Nephron progenitor cell (in vitro differentiated cells): ENCODE measurements around the gene CST9L.

Experiments used
- DNase-seq: peaks from one replicate; pipeline ENCODE4 v3.0.0; 2021
- H3K27ac Mint-ChIP-seq: 2 replicates; pipeline ENCODE4 v1.8.0; 2021; ENCODE audit warnings: mild to moderate bottlenecking, moderate library complexity, mixed read lengths
- H3K27me3 Mint-ChIP-seq: 2 replicates; pipeline ENCODE4 v1.8.0; 2021; ENCODE audit warnings: mild to moderate bottlenecking, low read depth, mixed read lengths; ENCODE audit not compliant: poor library complexity
- H3K36me3 Mint-ChIP-seq: 2 replicates; pipeline ENCODE4 v1.8.0; 2021; ENCODE audit warnings: low read depth, mixed read lengths
- H3K4me1 Mint-ChIP-seq: 2 replicates; pipeline ENCODE4 v1.8.0; 2021; ENCODE audit warnings: mixed read lengths
- H3K4me3 Mint-ChIP-seq: 2 replicates; pipeline ENCODE4 v1.8.0; 2021; ENCODE audit warnings: mild to moderate bottlenecking, moderate library complexity, mixed read lengths
- H3K9me3 Mint-ChIP-seq: 2 replicates; pipeline ENCODE4 v1.8.0; 2021; ENCODE audit warnings: mild to moderate bottlenecking, moderate library complexity, mixed read lengths
- TF ChIP-seq, protein P1 (sequence below): fragments of 200-600 bp; sonication (generic); IDR thresholded peaks from 2 replicates; pipeline ENCODE4 v1.5.0; 2021; ENCODE audit warnings: antibody characterized with exemption

Gene CST9L

GRCh38 chr20:23603321-23603720 is 35.0 kb upstream of the CST9L start:
- Mint-ChIP-seq H3K36me3 (no peaks in the 10 kb centered on the region), H3K4me1 (peaks cover 30% of the 10 kb centered on the region), H3K4me3 (no peak overlapping the region), H3K9me3 (no peaks in the 10 kb centered on the region), H3K27ac (no peak overlapping the region), H3K27me3 (peaks cover 5% of the 10 kb centered on the region)
- TF ChIP-seq, protein P1, sequence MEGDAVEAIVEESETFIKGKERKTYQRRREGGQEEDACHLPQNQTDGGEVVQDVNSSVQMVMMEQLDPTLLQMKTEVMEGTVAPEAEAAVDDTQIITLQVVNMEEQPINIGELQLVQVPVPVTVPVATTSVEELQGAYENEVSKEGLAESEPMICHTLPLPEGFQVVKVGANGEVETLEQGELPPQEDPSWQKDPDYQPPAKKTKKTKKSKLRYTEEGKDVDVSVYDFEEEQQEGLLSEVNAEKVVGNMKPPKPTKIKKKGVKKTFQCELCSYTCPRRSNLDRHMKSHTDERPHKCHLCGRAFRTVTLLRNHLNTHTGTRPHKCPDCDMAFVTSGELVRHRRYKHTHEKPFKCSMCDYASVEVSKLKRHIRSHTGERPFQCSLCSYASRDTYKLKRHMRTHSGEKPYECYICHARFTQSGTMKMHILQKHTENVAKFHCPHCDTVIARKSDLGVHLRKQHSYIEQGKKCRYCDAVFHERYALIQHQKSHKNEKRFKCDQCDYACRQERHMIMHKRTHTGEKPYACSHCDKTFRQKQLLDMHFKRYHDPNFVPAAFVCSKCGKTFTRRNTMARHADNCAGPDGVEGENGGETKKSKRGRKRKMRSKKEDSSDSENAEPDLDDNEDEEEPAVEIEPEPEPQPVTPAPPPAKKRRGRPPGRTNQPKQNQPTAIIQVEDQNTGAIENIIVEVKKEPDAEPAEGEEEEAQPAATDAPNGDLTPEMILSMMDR, result no peak
- DNase-seq, result no peak

GRCh38 chr20:23602699-23603098 is 34.4 kb upstream of the CST9L start:
- Mint-ChIP-seq H3K9me3 (no peaks in the 10 kb centered on the region), H3K36me3 (no peaks in the 10 kb centered on the region), H3K4me3 (no peak overlapping the region), H3K27ac (no peak overlapping the region), H3K27me3 (peaks cover 5% of the 10 kb centered on the region), H3K4me1 (peaks cover 27% of the 10 kb centered on the region)
- TF ChIP-seq, protein P1, result no peak
- no peak for DNase-seq

- H3K4me3 Mint-ChIP-seq, result no peak overlapping the region
- no peaks in the 10 kb centered on the region for H3K36me3 Mint-ChIP-seq
- TF ChIP-seq, protein P1, result no peak
- no peak for DNase-seq
- H3K4me1 Mint-ChIP-seq, result peaks cover 23% of the 10 kb centered on the region
- no peaks in the 10 kb centered on the region for H3K9me3 Mint-ChIP-seq
- no peak overlapping the region for H3K27ac Mint-ChIP-seq
- H3K27me3 Mint-ChIP-seq, result peaks cover 5% of the 10 kb centered on the region
Observed at GRCh38 chr20:23602241-23602640, 34.0 kb upstream of the CST9L start.

DNA sequence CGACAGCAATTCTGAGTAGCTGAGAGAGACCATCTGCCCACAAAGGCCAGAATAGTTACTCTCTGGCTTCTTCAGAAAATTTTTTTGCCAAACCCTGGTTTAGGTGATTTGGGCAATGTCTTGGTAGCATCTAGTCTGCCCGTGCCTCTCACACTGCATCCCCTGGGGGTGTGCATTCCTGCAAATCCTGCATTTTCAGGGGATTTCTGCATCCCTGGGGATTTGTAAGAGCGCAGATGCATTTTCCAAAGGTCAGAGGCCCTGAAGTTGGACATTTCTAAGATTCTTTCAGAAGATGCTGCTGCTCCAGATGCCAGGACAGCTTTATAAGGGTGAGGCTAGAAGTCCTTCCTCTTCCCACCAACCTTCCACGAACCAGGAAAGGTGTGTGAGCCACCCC is 33.4 kb upstream of the CST9L start:
- H3K27ac Mint-ChIP-seq, result no peak overlapping the region

GRCh38 chr20:23598481-23598880 is 30.2 kb upstream of the CST9L start:
- TF ChIP-seq, protein P1, result no peak
- no peak for DNase-seq
- Mint-ChIP-seq H3K4me1 (peaks cover 6% of the 10 kb centered on the region), H3K27me3 (no peaks in the 10 kb centered on the region), H3K27ac (no peak overlapping the region), H3K9me3 (peaks cover 6% of the 10 kb centered on the region), H3K4me3 (no peak overlapping the region), H3K36me3 (no peaks in the 10 kb centered on the region)

More for the DNA sequence above, 33.4 kb upstream of the CST9L start:
- Mint-ChIP-seq H3K4me1 (peaks cover 18% of the 10 kb centered on the region), H3K9me3 (no peaks in the 10 kb centered on the region), H3K36me3 (no peaks in the 10 kb centered on the region), H3K27me3 (peaks cover 4% of the 10 kb centered on the region), H3K4me3 (no peak overlapping the region)
- DNase-seq, result no peak
- TF ChIP-seq, protein P1, result no peak

- H3K4me3 Mint-ChIP-seq, result no peak overlapping the region
- DNase-seq, result no peak
- no peaks in the 10 kb centered on the region for H3K36me3 Mint-ChIP-seq
- no peaks in the 10 kb centered on the region for H3K27me3 Mint-ChIP-seq
- H3K27ac Mint-ChIP-seq, result no peak overlapping the region
- TF ChIP-seq, protein P1, result no peak
- H3K9me3 Mint-ChIP-seq, result peaks cover 6% of the 10 kb centered on the region
- peaks cover 6% of the 10 kb centered on the region for H3K4me1 Mint-ChIP-seq
Observed at GRCh38 chr20:23596579-23597250, 28.4 kb upstream of the CST9L start.
